Left hindlimb (tissue), 1 donor: ENCODE results near the gene PNP.
"Not testable (repeated sequence)": the region's sequence is repeated elsewhere in the genome, so short reads cannot be mapped to it uniquely, and the experiment has no call there.

Experiments used
- DNase-seq: peaks from one replicate; pipeline ENCODE4 v3.0.0-alpha.2; 2018

PNP gene

GRCh38 chr14:20493634-20494033 lies 24.4 kb downstream of the PNP start:
- no peak for DNase-seq

- DNase-seq: no peak
Measured at GRCh38 chr14:20494935-20495766, 25.9 kb downstream of the PNP start.

- DNase-seq: no peak
Measured at GRCh38 chr14:20498622-20499021, 29.4 kb downstream of the PNP start.

GRCh38 chr14:20499108-20499507 lies 29.9 kb downstream of the PNP start:
- no peak for DNase-seq

GRCh38 chr14:20499881-20500280 lies 30.7 kb downstream of the PNP start:
- DNase-seq: no peak

- no peak for DNase-seq
Measured at GRCh38 chr14:20501346-20501745, 32.1 kb downstream of the PNP start.

- no peak for DNase-seq
Measured at GRCh38 chr14:20503898-20504297, 34.7 kb downstream of the PNP start.

- not testable (repeated sequence) for DNase-seq
Measured at GRCh38 chr14:20506276-20506675, 37.1 kb downstream of the PNP start.

- DNase-seq: not testable (repeated sequence)
Measured at GRCh38 chr14:20506752-20507151, 37.5 kb downstream of the PNP start.

- DNase-seq: not testable (repeated sequence)
Measured at GRCh38 chr14:20507537-20507936, 38.3 kb downstream of the PNP start.

GRCh38 chr14:20508367-20508766 lies 39.2 kb downstream of the PNP start:
- no peak for DNase-seq

GRCh38 chr14:20512177-20512905 lies 43.1 kb downstream of the PNP start:
- DNase-seq: no peak

- no peak for DNase-seq
Measured at GRCh38 chr14:20515846-20516245, 46.6 kb downstream of the PNP start.

- no peak for DNase-seq
Measured at GRCh38 chr14:20516921-20517320, 47.7 kb downstream of the PNP start.

GRCh38 chr14:20522332-20522731 lies 53.1 kb downstream of the PNP start:
- DNase-seq: no peak

- DNase-seq: no peak
Measured at GRCh38 chr14:20524027-20524426, 54.8 kb downstream of the PNP start.
